ENCODE data around the gene CNDP1. TPM values are rescaled to one million over a fixed set of nuclear protein-coding genes. Genes with fewer than 3 reads are reported as not detected.

CNDP1 gene
- total RNA-seq, 2 experiments from 2014 or later: not detected

- peaks cover 34% of the 10 kb centered on the region for H3K36me3 Mint-ChIP-seq (ENCODE audit: low read depth)
These were observed 101.1 kb downstream of the CNDP1 start for GRCh38 chr18:74635224-74635975.

More at GRCh38 chr18:74635224-74635975, 101.1 kb downstream of the CNDP1 start:
- no peak for DNase-seq
- H3K4me3 Mint-ChIP-seq: no peak overlapping the region
- H3K4me1 Mint-ChIP-seq: peaks cover 36% of the 10 kb centered on the region
- H3K27me3 Mint-ChIP-seq: no peaks in the 10 kb centered on the region
- H3K9me3 Mint-ChIP-seq: no peaks in the 10 kb centered on the region
- H3K27ac Mint-ChIP-seq: no peak overlapping the region
- ChIA-PET CTCF (no interaction called here), POLR2A (no interaction called here)

Other genes starting within 250 kb of the CNDP1 start
- gene CYB5A, start 242.5 kb upstream of the CNDP1 start, total RNA-seq: 10 to 100 TPM; 30.6 to 32.3 TPM
- not detected for gene C18orf63, start 218.7 kb upstream of the CNDP1 start, total RNA-seq
- not detected for gene DIPK1C, start 77.2 kb upstream of the CNDP1 start, total RNA-seq
- gene CNDP2, start 38.1 kb upstream of the CNDP1 start, total RNA-seq: 100 to 1,000 TPM; 145 to 163 TPM
- gene ZNF407, start 63.4 kb downstream of the CNDP1 start, total RNA-seq: 10 to 100 TPM; 19.3 TPM

Data from activated CD4-positive, alpha-beta T cell treated with anti-CD3 and anti-CD28 coated beads, Interleukin-2, amount 10 ng/mL, durations not matched to agents 7 days and 5 days (primary cell).